HepG2 (cell line): Measurements from ENCODE around the gene SLC9A9. TPM values are rescaled to one million over a fixed set of nuclear protein-coding genes. Genes with fewer than 3 reads are reported as not detected.

ENCODE experiments used
- ATAC-seq: fragments of 200-7000 bp; cut with Tn5 transposase; 3 replicates; pipeline ENCODE4 v1.9.1; 2020; ENCODE audit warnings: mild to moderate bottlenecking, moderate library complexity
- BruUV-seq: library from RNA; stranded (reverse); fragments of 400-500 nt; replicated peaks from 2 replicates; lab custom pipeline; 2021; lab: Mats Ljungman, UMichigan
- CTCF ChIA-PET: fragments of 300-600 bp; formaldehyde crosslinking; extraction: SDS; loops from one replicate; lab custom pipeline; 2021; ENCODE audit warnings: low total read pairs, inconsistent platforms, low intra/inter-chr PET ratio; lab: Yijun Ruan, JAX
- POLR2A ChIA-PET: fragments of 350-600 bp; sonication (Branson Sonifier 250); formaldehyde crosslinking; loops from one replicate; lab custom pipeline; 2020; ENCODE audit warnings: antibody characterized with exemption, inconsistent platforms; lab: Yijun Ruan, JAX
- DNase-seq: peaks from one replicate; pipeline ENCODE4 v3.0.0-alpha.2; 2015; ENCODE audit warnings: low spot score
- FAIRE-seq: peaks from 3 replicates; lab custom pipeline; 2011; peaks lifted over from hg19 to GRCh38; lab: Jason Lieb, UNC
- H2AFZ ChIP-seq: one replicate; pipeline ENCODE4 v1.6.1; 2011; ENCODE audit warnings: low read length, inconsistent platforms
- H3K27ac ChIP-seq: fragments of 300-600 bp; 3 replicates; pipeline ENCODE4 v1.8.0; 2011; ENCODE audit warnings: mixed run types, mild to moderate bottlenecking, mixed read lengths, low read length, inconsistent platforms; ENCODE audit not compliant: insufficient read depth; ENCODE audit errors: extremely low read length
- H3K27me3 ChIP-seq, 2 experiments: fragments of 200-600 bp in 1 of 2; 2 replicates in 1 of 2; 3 replicates in 1 of 2; pipeline versions ENCODE4 v1.6.0 to v1.8.0; 2011; ENCODE audit warnings: low read length in 2 of 2, mild to moderate bottlenecking in 2 of 2, moderate library complexity in 2 of 2, inconsistent platforms in 1 of 2; ENCODE audit not compliant: insufficient read depth in 2 of 2, control insufficient read depth in 1 of 2
- H3K36me3 ChIP-seq, 2 experiments: fragments of 200-600 bp in 1 of 2; replicated peaks in 1 of 2; 2 replicates in 1 of 2; 3 replicates in 1 of 2; pipeline versions ENCODE4 v1.5.1 to v1.8.0; 2011; ENCODE audit warnings: low read length in 2 of 2, inconsistent platforms in 1 of 2; ENCODE audit not compliant: insufficient read depth in 2 of 2, control insufficient read depth in 1 of 2
- H3K4me1 ChIP-seq: 2 replicates; pipeline ENCODE4 v1.5.1; 2012; ENCODE audit warnings: low read length, inconsistent platforms; ENCODE audit not compliant: insufficient read depth
- H3K4me2 ChIP-seq: 2 replicates; pipeline ENCODE4 v1.6.0; 2011; ENCODE audit warnings: low read depth, low read length, inconsistent platforms
- H3K4me3 ChIP-seq, 3 experiments: fragments of 200-600 bp in 1 of 3; sonication (generic), shearing (Covaris generic) in 1 of 3; replicated peaks in 1 of 3; 2 replicates each; pipeline ENCODE4 v1.5.1; 2011 to 2016; ENCODE audit warnings: low read length in 3 of 3, inconsistent platforms in 2 of 3, low read depth in 2 of 3, mild to moderate bottlenecking in 2 of 3, control low read depth in 1 of 3, mixed read lengths in 1 of 3; ENCODE audit not compliant: insufficient read depth in 1 of 3
- H3K79me2 ChIP-seq: one replicate; pipeline ENCODE4 v1.6.1; 2011; ENCODE audit warnings: low read length, inconsistent platforms; ENCODE audit not compliant: insufficient read depth
- H3K9ac ChIP-seq: 2 replicates; pipeline ENCODE4 v1.6.0; 2011; ENCODE audit warnings: mild to moderate bottlenecking, low read depth, low read length, inconsistent platforms; ENCODE audit not compliant: insufficient read depth
- H3K9me3 ChIP-seq: 2 replicates; pipeline ENCODE4 v1.5.1; 2012; ENCODE audit warnings: mild to moderate bottlenecking, low read length
- H4K20me1 ChIP-seq: 2 replicates; pipeline ENCODE4 v1.6.0; 2011; ENCODE audit warnings: inconsistent platforms, mild to moderate bottlenecking, low read length, moderate library complexity; ENCODE audit not compliant: insufficient read depth
- ELF1 ChIP-seq: sonication (generic); formaldehyde crosslinking; IDR thresholded peaks from 2 replicates; pipeline ENCODE4 v1.4.0; 2020; ENCODE audit warnings: missing genetic modification reagents
- HES4 ChIP-seq: sonication (generic); formaldehyde crosslinking; IDR thresholded peaks from 2 replicates; pipeline ENCODE4 v1.9.0; 2021; ENCODE audit warnings: mild to moderate bottlenecking, missing genetic modification reagents, borderline replicate concordance
- HMG20B ChIP-seq: conservative IDR thresholded peaks from 2 replicates; pipeline ENCODE4 v1.6.1; 2016; ENCODE audit warnings: missing genetic modification reagents, missing compliant biosample characterization
- MAF1 ChIP-seq: sonication (generic); formaldehyde crosslinking; IDR thresholded peaks from 2 replicates; pipeline ENCODE4 v1.5.0; 2020; ENCODE audit warnings: missing genetic modification reagents, borderline replicate concordance
- NPAS2 ChIP-seq: sonication (generic); formaldehyde crosslinking; IDR thresholded peaks from 2 replicates; pipeline ENCODE4 v1.8.0; 2022; ENCODE audit warnings: mild to moderate bottlenecking, missing genetic modification reagents, borderline replicate concordance
- POLR2AphosphoS2 ChIP-seq: IDR thresholded peaks from 2 replicates; pipeline ENCODE4 v1.6.1; 2011; ENCODE audit warnings: low read depth, low read length, improper control_type of control experiment
- PRMT3 ChIP-seq: sonication (generic); formaldehyde crosslinking; IDR thresholded peaks from 2 replicates; pipeline ENCODE4 v1.8.1; 2022; ENCODE audit warnings: low read depth, mild to moderate bottlenecking, moderate library complexity, missing genetic modification reagents, borderline replicate concordance
- RFX1 ChIP-seq: fragments of 450-650 bp; IDR thresholded peaks from 2 replicates; pipeline ENCODE4 v1.6.1; 2017
- SIX4 ChIP-seq: sonication (generic); formaldehyde crosslinking; IDR thresholded peaks from 2 replicates; pipeline ENCODE4 v1.4.0; 2020; ENCODE audit warnings: missing genetic modification reagents
- SMC3 ChIP-seq: IDR thresholded peaks from 2 replicates; pipeline ENCODE4 v1.6.1; 2011; ENCODE audit warnings: low read length, improper control_type of control experiment
- ZFP1 ChIP-seq: IDR thresholded peaks from 2 replicates; pipeline ENCODE4 v1.6.1; 2016
- ZKSCAN1 ChIP-seq: fragments of 150-350 bp; IDR thresholded peaks from 2 replicates; pipeline ENCODE4 v1.6.1; 2014; ENCODE audit warnings: low read length
- ZNF292 ChIP-seq: sonication (generic); formaldehyde crosslinking; IDR thresholded peaks from 2 replicates; pipeline ENCODE4 v1.8.1; 2022; ENCODE audit warnings: mild to moderate bottlenecking, low read depth, missing genetic modification reagents, borderline replicate concordance
- ZNF446 ChIP-seq: sonication (generic); formaldehyde crosslinking; IDR thresholded peaks from 2 replicates; pipeline ENCODE4 v1.5.0; 2020; ENCODE audit warnings: mild to moderate bottlenecking, missing genetic modification reagents
- ZNF709 ChIP-seq: sonication (generic); formaldehyde crosslinking; IDR thresholded peaks from 2 replicates; pipeline ENCODE4 v1.5.0; 2020; ENCODE audit warnings: mild to moderate bottlenecking, missing genetic modification reagents
- ZZZ3 ChIP-seq: sonication (generic); formaldehyde crosslinking; IDR thresholded peaks from 2 replicates; pipeline ENCODE4 v1.4.0; 2020; ENCODE audit warnings: missing genetic modification reagents, mild to moderate bottlenecking, borderline replicate concordance
- WGBS: methylation state at CpG from one replicate; pipeline ENCODE4 v1.1.6; 2017; ENCODE audit warnings: low lambda C conversion rate; 5-methylcytosine and 5-hydroxymethylcytosine counted together
- in situ Hi-C: cut with HindIII; loops from 2 replicates; pipeline ENCODE4 v1.10.0; 2017; ENCODE audit warnings: low pct_unique_long_range_greater_than_20kb; ENCODE audit not compliant: extremely low pct_ligation_motif_present
- intact Hi-C: fragments of 100-400 bp; cut with micrococcal nuclease; formaldehyde crosslinking; loops from one replicate; pipeline ENCODE4 v1.10.0; 2022; ENCODE audit not compliant: unreplicated experiment
- polyA plus RNA-seq, 8 experiments: library from polyadenylated mRNA; depleted of rRNA in 3 of 8; stranded (reverse) in 7 of 8; unstranded in 1 of 8; fragments of >200 nt; fragmentation: Illumina TruSeq in 4 of 8; extraction: Trizol in 4 of 8; gene quantifications; 2 replicates each; pipeline versions ENCODE4 v1.2.1 to v1.2.3, GENCODE V29; 2011 to 2016; ENCODE audit warnings: low read depth in 4 of 8, missing spikeins in 1 of 8, mixed read lengths in 1 of 8; ENCODE audit not compliant: insufficient read depth in 1 of 8
- total RNA-seq, 5 experiments: library from RNA; depleted of rRNA; stranded (reverse); fragments of >200 nt; fragmentation: Illumina TruSeq; extraction: Trizol; gene quantifications; 2 replicates each; pipeline ENCODE4 v1.2.3, GENCODE V29; 2016; ENCODE audit warnings: low read depth in 1 of 5
- TF ChIP-seq, protein P1 (sequence below): sonication (generic); formaldehyde crosslinking; conservative IDR thresholded peaks from 2 replicates; pipeline ENCODE4 v1.8.1; 2023; ENCODE audit warnings: missing genetic modification reagents
- TF ChIP-seq, protein P2 (sequence below): sonication (generic); formaldehyde crosslinking; conservative IDR thresholded peaks from 2 replicates; pipeline ENCODE4 v1.4.0; 2020; ENCODE audit warnings: missing genetic modification reagents

SLC9A9 gene
- total and polyA plus RNA-seq, 2 of the 13 experiments (the other 11 are each of a cell fraction or from before 2014, with no cell fraction given), result not detected

DNA sequence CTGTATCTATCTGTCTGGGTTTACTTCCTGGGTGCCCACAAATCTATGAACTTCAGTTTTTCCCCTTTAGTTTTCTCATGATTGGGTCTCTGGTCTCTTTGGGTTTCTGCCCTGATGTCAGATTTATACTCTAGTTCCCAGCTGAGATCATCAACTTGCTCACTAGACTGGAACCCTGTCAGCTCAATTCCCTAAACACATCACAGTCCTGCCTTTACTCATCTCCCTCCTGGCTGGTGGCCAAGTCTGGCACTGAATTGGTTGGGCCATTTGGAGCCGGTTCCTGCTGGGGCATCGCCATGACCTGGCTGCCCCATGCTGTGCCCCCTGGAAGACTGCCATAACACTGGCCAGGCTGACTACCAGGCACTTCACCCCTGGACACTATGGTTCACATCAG lies 383.4 kb downstream of the SLC9A9 start:
- Histone ChIP-seq H3K27ac (no peak overlapping the region), H4K20me1 (no peaks in the 10 kb centered on the region), H3K79me2 (no peaks in the 10 kb centered on the region), H3K9me3 (no peaks in the 10 kb centered on the region), H3K4me2 (no peak overlapping the region), H3K27me3 (no peaks in the 10 kb centered on the region), H3K4me1 (no peaks in the 10 kb centered on the region), H3K9ac (no peak overlapping the region), H2AFZ (no peak overlapping the region), H3K36me3 (no peaks in the 10 kb centered on the region), H3K4me3 (no peak overlapping the region)
- ChIA-PET CTCF (no interaction called here), POLR2A (no interaction called here)
- intact Hi-C loops (no loop called here), in situ Hi-C loops (no loop called here)
- ATAC-seq (no peak), FAIRE-seq (no peak), DNase-seq (no peak)
- TF ChIP-seq SMC3, result no peak
- no peak for TF ChIP-seq ZFP1 (CRISPR knock-in tag)
- no peak for TF ChIP-seq RFX1
- TF ChIP-seq ELF1, result no peak
- TF ChIP-seq ZNF292, result no peak
- no peak for TF ChIP-seq ZKSCAN1
- TF ChIP-seq HES4 (CRISPR knock-in tag), result no peak
- no peak for TF ChIP-seq ZNF446 (CRISPR knock-in tag)
- TF ChIP-seq ZNF709, result no peak
- TF ChIP-seq, protein P1, sequence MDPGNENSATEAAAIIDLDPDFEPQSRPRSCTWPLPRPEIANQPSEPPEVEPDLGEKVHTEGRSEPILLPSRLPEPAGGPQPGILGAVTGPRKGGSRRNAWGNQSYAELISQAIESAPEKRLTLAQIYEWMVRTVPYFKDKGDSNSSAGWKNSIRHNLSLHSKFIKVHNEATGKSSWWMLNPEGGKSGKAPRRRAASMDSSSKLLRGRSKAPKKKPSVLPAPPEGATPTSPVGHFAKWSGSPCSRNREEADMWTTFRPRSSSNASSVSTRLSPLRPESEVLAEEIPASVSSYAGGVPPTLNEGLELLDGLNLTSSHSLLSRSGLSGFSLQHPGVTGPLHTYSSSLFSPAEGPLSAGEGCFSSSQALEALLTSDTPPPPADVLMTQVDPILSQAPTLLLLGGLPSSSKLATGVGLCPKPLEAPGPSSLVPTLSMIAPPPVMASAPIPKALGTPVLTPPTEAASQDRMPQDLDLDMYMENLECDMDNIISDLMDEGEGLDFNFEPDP (CRISPR knock-in tag), result no peak
- no peak for TF ChIP-seq POLR2AphosphoS2
- no peak for TF ChIP-seq ZZZ3 (CRISPR knock-in tag)
- TF ChIP-seq, protein P2, sequence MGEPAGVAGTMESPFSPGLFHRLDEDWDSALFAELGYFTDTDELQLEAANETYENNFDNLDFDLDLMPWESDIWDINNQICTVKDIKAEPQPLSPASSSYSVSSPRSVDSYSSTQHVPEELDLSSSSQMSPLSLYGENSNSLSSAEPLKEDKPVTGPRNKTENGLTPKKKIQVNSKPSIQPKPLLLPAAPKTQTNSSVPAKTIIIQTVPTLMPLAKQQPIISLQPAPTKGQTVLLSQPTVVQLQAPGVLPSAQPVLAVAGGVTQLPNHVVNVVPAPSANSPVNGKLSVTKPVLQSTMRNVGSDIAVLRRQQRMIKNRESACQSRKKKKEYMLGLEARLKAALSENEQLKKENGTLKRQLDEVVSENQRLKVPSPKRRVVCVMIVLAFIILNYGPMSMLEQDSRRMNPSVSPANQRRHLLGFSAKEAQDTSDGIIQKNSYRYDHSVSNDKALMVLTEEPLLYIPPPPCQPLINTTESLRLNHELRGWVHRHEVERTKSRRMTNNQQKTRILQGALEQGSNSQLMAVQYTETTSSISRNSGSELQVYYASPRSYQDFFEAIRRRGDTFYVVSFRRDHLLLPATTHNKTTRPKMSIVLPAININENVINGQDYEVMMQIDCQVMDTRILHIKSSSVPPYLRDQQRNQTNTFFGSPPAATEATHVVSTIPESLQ (CRISPR knock-in tag), result no peak
- TF ChIP-seq MAF1 (CRISPR knock-in tag), result no peak
- no peak for TF ChIP-seq NPAS2
- no peak for TF ChIP-seq SIX4 (CRISPR knock-in tag)
- no peak for TF ChIP-seq PRMT3
- TF ChIP-seq HMG20B (CRISPR knock-in tag), result no peak
- WGBS, result 8% methylated on average over 2 of the region's 2 CpGs
- no TSS peak for BruUV-seq
